ENCODE results near the gene B4GALNT1.

B4GALNT1 gene

GRCh38 chr12:57591782-57592325 lies 41.1 kb downstream of the B4GALNT1 start:
- no peak for TF ChIP-seq ARNTL (CRISPR knock-in tag; IDR thresholded peaks at IDR 0.05; ENCODE audit: borderline replicate concordance, low read depth)
- no peak for TF ChIP-seq CSRNP3 (CRISPR knock-in tag; IDR thresholded peaks at IDR 0.05)
- TF ChIP-seq CREB5 (CRISPR knock-in tag; IDR thresholded peaks at IDR 0.05; ENCODE audit: low read depth), result no peak
- TF ChIP-seq SNAI2 (CRISPR knock-in tag; IDR thresholded peaks at IDR 0.05), result no peak
- TF ChIP-seq TOX (CRISPR knock-in tag; IDR thresholded peaks at IDR 0.05; ENCODE audit: borderline replicate concordance), result no peak
- no peak for TF ChIP-seq BACH2 (CRISPR knock-in tag; IDR thresholded peaks at IDR 0.05; ENCODE audit: borderline replicate concordance)
- TF ChIP-seq PATZ1 (CRISPR knock-in tag; IDR thresholded peaks at IDR 0.05; ENCODE audit: borderline replicate concordance), result no peak
- no peak for TF ChIP-seq ZNF70 (CRISPR knock-in tag; IDR thresholded peaks at IDR 0.05)
- no peak for TF ChIP-seq ZFP30 (CRISPR knock-in tag; IDR thresholded peaks at IDR 0.05)
- no peak for TF ChIP-seq ZFP3 (CRISPR knock-in tag; IDR thresholded peaks at IDR 0.05)
- TF ChIP-seq TCF4 (CRISPR knock-in tag; IDR thresholded peaks at IDR 0.05; ENCODE audit: borderline replicate concordance), result no peak
- TF ChIP-seq ESRRG (CRISPR knock-in tag; IDR thresholded peaks at IDR 0.05), result no peak
- TF ChIP-seq POU6F1 (CRISPR knock-in tag; IDR thresholded peaks at IDR 0.05; ENCODE audit: borderline replicate concordance, low read depth), result no peak
- no peak for TF ChIP-seq ZNF565 (CRISPR knock-in tag; conservative IDR thresholded peaks at IDR 0.05; ENCODE audit: low read depth)
- no peak for TF ChIP-seq CSDC2 (CRISPR knock-in tag; IDR thresholded peaks at IDR 0.05)
- TF ChIP-seq PPARA (CRISPR knock-in tag; IDR thresholded peaks at IDR 0.05; ENCODE audit: borderline replicate concordance), result no peak
- TF ChIP-seq OSR1 (CRISPR knock-in tag; IDR thresholded peaks at IDR 0.05), result no peak
- no peak for TF ChIP-seq TSHZ2 (CRISPR knock-in tag; IDR thresholded peaks at IDR 0.05)
- ATAC-seq, result no peak

GRCh38 chr12:57590864-57591781 lies 41.9 kb downstream of the B4GALNT1 start, which contains the start of gene PIP4K2C:
Gene PIP4K2C (plus strand): TSS chr12:57591192. CDS start chr12:57591290, 98 bp downstream.
- no peak for TF ChIP-seq TOX (CRISPR knock-in tag; IDR thresholded peaks at IDR 0.05; ENCODE audit: borderline replicate concordance)
- peak; percentile 94 for ATAC-seq

GRCh38 chr12:57590479-57590863 lies 42.5 kb downstream of the B4GALNT1 start:
- peak; percentile 4 for ATAC-seq
- TF ChIP-seq GLIS3 (CRISPR knock-in tag; IDR thresholded peaks at IDR 0.05) (no peak), ZNF8 (CRISPR knock-in tag; IDR thresholded peaks at IDR 0.05) (no peak), ESRRG (CRISPR knock-in tag; IDR thresholded peaks at IDR 0.05) (no peak), ZC3H10 (CRISPR knock-in tag; IDR thresholded peaks at IDR 0.05) (no peak), TSHZ2 (CRISPR knock-in tag; IDR thresholded peaks at IDR 0.05) (no peak), PATZ1 (CRISPR knock-in tag; IDR thresholded peaks at IDR 0.05; ENCODE audit: borderline replicate concordance) (no peak)
